Effector CD8-positive, alpha-beta T cell (primary cell): Measurements from ENCODE around the gene HSP90AB1.
A peak's percentile ranks its signal among the peaks of the same experiment; 100 is the strongest.

ENCODE experiments used
- DNase-seq: peaks from one replicate; lab custom pipeline; 2025; lab: John Stamatoyannopoulos, UW
- total RNA-seq, 4 experiments: gene quantifications; one replicate each; lab custom pipeline; 2026; lab: John Stamatoyannopoulos, UW

HSP90AB1 gene
- total RNA-seq: 534 to 1,872 (median 595) reads per million in 4 experiments

DNA sequence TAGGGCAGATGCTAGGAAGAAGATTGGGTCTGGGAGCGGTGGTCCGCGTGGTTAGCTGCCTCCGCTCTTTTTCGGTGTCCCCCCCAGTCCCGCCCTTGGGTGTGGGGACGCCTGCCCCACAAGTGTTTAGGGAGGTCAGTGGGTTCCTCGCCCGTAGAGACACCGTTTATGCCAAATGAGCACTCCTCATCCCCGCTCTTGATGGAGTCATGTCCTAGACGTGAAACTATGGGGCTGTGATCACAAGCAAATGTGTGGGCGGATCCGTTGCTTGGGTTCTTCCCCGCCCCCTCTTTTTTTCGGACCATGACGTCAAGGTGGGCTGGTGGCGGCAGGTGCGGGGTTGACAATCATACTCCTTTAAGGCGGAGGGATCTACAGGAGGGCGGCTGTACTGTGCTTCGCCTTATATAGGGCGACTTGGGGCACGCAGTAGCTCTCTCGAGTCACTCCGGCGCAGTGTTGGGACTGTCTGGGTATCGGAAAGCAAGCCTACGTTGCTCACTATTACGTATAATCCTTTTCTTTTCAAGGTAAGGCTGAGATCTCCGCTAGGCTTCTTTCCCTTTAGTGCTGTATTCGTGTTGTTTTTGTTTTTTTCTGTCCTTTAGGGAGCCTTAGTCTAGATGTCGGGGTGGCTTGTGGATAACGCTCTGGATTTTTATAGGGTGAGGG is at the start of gene HSP90AB1:
Gene HSP90AB1 (plus strand): TSS at position 439 of the 675 bp plus-strand sequence. CDS start 1,529 bp downstream, outside the sequence.
- DNase-seq: peak; percentile 96

DNA sequence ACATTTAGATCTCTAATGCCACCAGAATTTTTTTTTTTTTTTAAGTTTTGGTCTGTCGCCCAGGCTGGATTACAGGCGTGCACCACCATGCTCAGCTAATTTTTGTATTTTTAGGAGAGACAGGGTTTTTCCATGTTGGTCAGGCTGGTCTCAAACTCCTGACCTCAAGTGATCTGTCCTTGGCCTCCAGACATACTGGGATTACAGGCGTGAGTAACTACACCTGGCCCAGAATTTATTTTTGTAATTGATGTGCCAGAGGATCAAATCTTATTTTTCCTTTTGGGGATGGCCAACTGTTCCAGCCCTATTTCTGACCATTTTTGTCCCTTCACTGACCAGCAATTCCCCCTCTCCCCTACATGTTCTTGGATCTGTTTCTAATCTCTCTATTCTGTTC is 48.2 kb upstream of the HSP90AB1 start:
- no peak for DNase-seq

DNA sequence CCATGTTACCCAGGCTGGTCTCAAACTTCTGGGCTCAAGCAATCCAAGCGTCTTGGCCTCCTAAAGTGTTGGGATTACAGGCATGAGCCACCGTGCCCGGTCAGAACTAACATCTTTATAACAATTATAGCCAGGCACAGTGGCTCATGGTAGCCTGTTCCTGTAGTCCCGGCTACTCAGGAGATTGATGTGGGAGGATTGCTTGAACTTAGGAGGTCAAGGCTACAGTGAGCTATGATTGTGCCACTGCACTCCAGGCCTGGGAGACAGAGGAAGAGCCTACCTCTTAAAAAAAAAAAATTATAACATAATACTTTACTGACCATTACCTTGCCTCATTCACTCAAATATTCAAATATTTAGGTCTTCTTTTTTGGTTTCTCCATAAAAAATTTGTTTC is 47.0 kb upstream of the HSP90AB1 start:
- no peak for DNase-seq

DNA sequence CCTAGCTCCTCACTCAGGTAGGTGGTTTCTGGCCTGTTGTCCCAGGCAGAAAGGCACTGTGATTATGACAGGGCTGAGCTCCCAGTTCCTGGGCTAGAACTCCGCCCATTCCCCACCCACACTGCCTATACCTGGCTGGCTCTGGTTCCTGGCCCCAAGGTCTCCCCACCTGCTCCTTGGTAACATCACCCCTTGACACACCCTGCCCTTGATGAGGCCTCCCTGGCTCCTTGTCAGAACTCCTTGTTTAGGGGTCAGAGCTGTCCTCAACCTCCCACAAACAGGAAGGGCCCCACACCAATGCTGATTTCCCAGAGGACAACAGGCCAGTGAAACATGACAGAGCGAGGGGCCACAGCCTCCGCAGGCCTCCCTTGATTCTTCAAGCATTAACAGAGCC is 45.7 kb upstream of the HSP90AB1 start:
- no peak for DNase-seq

DNA sequence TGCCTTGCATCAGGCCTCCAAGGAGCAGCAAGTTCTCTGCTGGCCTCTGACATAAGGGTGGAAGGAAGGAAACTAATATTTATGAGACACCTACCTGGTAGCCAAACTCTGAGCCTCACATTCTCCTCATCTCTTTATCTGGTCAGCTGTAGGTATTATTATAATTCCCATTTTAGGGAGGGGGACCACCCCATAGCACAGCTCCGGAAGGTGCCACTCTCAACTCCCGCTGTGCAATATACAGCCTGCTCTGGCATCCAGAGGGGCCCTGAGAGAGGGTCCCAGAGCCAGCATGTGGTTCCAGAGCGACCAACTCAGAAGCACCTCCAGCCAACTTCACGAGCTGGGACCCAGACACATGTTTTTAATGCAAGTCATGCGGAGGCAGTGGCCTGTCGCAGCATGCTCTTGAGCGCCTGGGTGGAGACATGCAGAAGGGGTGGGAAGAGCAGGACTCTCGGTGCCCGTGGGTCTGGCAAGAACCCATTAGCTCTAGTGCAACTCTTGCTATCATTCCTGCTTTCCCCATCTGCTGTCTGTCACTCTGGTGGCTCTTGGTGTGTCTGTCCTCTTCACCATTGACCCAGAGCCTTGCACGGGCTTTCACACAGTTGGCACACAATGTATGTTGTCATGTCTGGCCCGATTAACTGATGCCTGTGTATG is 45.1 kb upstream of the HSP90AB1 start:
- DNase-seq: no peak

DNA sequence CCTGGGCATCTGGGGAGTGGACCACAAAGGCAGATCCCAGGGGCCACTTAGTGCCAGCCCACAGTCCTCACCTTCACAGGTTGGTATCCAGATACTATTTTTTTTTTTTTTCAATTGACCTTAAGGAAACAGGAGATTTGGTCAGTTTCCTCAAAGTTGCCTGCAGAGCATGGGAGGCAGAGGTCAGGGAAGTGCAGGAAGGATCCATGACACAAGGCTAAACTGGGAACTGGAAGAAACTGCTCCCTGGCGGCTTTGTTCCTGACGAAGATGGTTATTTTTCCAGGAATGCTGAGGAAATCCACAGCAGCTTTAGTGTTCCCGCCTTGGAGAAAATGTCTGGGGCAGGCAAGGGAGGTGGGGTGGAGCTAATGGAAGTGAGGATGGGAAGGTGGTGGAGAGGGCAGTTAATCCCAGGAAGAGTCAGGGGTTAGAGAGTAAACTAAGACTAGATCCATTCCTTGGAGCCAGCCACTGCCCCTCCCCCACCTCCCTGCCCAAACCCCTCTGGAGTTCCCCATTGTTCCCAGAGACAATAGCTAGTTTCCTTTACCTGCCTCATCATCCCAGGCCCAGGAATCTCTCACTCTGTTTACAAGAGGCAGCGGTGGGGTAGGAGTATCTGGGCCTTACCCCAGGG is 44.4 kb upstream of the HSP90AB1 start:
- no peak for DNase-seq

DNA sequence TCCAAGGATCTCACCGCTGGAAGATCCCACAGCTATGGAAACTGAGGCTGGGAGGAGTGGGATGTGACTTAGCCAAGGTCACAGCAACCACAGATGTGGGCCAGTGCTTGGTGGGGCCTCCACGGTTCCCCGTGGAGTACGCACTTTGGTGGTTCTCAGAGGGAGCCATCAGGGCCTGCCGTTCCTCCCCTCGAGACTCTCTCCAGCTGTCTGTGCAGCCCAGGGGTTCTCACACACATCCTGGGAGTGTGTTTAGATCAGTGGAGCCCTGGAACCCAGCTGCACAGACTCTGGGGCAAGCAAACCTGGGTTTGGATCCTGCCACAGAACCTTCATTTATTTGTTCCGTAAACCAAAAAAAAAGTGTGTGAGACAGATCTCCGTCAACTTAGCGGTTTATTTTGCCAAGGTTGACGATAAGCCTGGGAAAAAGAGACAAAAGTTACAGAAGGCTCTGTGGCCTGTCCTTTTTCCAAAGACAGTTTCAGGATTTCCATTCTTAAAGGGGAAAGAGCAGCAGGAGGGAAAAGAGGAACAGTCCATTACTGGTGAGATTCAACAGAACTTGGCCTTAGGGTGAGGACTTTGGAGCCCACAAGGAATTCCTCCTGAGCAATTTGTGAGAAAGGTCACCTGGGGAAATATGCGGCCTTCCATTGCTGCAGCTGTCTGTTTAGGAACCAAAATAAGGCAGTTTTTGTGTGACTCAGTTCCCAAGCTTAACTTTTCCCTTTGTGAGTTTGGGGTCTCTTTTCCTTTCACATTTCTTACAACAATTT is 43.7 kb upstream of the HSP90AB1 start:
- DNase-seq: no peak

DNA sequence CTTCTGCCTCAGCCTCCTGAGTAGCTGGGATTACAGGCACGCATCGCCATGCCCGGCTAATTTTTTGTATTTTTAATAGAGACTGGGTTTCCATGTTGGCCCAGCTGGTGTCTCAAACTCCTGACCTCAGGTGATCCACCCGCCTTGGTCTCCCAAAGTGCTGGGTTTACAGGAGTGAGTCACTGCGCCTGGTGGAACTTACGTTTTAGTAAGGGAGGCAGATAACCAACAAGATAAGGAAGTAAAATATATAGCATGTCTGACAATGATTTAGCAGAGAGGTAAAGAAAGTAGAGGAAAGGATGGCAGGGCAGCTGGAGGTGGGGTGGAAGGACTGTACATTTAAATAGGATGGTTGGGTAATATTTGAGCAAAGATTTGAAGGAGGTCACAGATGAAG is 42.9 kb upstream of the HSP90AB1 start:
- no peak for DNase-seq

DNA sequence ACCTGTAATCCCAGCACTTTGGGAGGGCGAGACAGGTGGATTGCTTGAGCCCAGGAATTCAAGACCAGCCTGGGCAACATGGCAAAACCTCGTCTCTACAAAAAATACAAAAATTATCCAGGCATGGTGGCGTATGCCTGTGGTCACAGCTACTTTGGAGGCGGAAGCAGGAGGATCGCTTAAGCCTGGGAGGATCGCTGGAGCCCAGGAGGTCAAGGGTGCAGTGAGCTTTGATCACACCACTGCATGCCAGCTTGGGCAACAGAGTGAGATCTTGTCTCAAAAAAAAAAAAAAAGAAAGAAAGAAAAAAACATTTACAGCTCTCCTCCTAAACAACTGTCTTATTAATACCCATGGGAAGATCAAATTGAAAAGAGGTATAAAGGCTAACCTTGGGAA is 38.9 kb upstream of the HSP90AB1 start:
- no peak for DNase-seq

DNA sequence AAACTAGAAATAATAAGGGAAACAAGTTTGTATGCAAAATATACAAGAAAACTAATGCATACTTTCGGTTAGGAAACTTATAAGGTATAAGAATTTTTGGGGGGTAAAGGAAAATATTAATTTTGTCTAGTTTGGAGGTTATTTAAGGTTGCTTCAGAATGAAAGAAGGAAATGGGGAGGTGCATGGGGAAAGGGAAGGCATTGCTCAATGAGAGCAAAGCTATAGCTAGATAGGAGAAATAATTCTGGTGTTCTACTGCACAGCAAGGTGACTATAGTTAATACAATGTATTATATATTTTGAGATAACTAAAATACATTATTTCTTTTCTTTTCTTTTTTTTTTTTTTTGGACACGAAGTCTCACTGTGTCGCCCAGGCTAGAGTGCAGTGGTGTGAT is 35.6 kb upstream of the HSP90AB1 start:
- no peak for DNase-seq

DNA sequence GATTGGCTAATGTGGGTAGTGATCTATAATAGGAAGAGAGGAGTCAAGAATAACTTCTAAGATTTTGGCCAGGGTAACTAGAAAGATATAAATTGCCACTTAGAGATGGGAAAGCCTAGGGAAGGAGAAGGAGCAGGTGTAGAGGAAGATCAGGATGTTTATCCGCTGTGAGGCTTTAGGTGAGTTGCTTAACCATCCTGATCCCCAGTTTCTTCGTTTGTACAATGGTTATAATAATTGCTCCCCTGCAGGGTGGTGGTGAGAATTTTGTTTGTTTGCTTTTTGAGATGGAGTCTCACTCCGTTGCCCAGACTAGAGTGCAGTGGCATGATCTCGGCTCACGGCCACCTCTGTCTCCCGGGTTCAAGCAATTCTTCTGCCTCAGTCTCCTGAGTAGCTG is 32.6 kb upstream of the HSP90AB1 start:
- no peak for DNase-seq

DNA sequence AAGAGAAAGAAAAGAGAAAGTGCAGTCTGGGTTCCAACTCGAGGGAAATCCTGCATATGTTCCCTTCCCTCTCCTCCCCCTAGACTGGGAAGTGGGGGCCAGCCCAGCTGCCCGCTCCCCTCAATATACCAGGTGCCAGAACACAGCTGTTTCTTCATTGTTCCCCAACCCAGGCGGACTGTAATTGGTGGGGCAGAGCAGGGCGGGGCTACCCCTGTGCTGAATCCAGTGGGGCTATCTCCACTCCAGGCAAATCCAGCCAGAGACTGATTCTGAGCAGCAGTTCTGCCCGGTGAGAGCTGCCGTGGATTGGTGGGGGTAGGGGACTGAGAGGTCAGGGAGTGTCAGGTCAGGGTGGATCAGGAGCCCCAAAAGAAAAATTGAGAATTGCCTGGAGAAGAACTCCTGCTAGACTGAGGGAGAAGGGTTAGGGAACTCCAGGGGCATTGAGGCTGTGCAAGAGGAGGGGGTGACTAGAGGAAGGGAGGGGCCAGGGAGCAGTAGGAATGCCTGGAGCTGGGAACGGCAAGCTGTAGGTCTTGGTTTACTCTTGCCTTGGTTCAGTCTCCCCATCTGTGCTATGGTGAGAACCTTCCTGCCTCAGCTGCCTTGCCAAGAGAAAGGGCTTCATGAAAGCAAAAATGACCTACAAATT is 30.1 kb upstream of the HSP90AB1 start, which contains the start of gene MYMX:
Gene MYMX (plus strand): TSS at position 250 of the 655 bp plus-strand sequence. CDS start 546 bp downstream, outside the sequence.
- no peak for DNase-seq

DNA sequence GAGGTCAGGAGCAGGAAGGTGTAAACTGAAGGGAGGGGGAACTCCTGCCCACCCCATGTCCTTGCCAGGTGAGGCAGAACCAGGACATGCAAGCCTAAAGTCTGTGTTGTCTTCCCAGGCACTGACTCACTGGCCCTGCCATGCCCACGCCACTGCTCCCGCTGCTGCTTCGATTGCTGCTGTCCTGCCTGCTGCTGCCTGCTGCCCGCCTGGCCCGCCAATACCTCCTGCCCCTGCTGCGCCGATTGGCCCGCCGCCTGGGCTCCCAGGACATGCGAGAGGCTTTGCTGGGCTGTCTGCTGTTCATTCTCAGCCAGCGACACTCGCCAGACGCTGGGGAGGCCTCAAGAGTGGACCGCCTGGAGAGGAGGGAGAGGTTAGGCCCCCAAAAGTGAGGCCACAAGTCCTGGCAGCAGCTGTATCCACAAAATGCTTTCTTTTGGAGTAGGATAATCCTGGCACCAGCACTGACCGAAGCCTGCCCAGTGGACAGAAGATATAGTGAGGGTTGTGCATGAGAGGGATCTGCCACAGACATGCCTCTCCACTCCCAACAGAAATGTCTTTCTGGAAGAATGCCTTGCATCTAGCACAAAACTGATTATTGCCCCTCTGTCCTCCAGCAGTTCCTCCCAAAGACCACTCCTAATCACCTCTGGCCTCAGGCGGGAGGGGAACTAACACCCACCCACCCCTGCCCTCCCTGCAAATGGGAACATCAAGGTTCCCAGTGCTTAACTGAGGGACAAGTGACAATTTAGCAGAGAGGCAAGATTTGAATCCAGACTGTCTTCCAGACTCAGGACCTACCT is 29.4 kb upstream of the HSP90AB1 start:
- no peak for DNase-seq

DNA sequence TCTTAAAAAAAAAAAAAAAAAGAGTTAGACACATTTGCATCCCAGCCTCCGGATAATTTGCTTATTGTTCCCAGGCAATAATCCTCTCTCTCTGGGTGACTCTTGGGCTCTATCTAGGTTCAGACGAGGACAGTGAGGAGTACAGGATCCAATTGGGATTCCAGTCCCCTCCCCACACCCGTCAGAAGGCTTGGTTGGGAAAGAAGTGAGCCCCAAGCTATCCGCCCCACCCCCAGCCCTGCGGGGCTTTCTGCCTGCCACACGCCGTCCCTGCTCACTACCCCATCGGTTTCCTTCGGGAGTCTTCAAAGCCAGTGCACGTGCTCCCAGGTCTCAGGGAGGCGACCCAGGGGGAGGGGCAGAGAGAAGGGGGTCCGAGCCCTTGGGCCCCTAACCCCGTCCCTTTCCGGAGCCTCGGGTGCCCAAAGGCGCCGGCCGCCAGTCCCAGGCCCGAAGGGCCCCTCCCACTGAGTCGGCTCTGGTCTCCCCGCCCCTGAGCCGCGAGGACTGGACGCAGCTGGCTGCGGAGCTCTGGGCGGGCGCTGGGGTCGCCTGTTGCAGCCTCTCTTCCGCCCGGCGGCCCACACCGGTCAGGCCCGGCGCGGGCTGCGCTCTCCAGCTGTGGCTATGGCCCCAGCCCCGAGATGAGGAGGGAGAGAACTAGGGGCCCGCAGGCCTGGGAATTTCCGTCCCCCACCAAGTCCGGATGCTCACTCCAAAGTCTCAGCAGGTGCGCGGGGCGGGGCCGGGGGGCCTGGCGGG is 27.7 kb upstream of the HSP90AB1 start:
- DNase-seq: peak; percentile 19

DNA sequence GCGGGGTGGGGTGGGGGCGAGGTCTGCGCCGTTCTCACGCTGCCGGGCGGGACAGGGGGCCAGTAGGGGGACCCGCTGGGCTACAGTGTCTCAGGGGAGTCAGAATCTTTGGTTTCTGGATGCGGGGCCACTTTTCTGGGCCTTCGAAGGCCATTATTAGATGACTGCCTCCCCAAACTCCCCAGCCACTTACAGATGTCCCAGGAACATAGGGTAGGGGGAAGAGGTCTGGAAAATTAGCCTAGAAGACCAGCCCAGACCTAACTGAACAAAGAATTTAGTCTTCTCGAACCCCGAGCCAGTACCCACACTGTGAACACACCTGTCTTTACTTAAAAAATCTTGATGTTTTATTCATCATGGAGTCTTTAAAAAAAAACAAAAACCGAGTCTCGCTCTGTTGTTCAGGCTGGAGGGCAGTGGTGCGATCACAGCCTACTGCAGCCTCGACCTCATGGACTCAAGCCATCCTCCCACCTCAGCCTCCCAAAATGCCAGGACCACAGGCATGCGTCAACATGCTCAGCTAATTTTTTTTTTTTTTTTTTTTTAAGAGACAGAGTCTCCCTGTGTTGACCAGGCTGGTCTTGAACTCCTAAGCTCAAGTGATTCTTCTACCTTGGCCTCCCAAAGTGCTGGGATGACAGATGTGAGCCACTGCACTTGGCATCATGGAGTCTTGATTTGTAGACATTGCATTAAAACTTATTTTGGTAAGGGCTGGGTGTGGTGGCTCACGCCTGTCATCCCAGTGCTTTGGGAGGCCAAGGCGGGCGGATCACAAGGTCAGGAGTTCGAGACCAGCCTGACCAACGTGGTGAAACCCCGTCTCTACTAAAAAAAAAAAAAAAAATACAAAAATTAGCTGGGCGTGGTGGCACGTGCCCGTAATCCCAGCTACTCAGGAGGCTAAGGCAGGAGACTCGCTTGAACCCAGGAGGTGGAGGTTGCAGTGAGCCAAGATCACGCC is 26.8 kb upstream of the HSP90AB1 start:
- DNase-seq: no peak

DNA sequence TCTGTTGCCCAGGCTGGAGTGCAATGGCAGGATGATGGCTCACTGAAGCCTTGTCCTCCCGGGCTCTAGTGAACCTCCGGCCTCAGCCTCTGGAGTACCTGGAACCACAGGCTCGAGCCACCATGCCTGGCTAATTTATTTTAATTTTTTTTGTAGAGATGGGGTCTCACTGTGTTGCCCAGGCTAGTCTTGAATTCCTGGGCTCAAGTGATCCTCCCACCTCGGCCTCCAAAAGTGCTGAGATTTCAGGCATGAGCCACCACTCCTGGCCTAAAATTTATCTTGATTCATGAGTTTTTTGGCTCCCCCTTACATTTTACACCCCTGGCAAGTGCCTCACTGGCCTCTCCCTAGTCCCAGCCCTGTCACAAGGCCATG is 26.0 kb upstream of the HSP90AB1 start:
- no peak for DNase-seq

DNA sequence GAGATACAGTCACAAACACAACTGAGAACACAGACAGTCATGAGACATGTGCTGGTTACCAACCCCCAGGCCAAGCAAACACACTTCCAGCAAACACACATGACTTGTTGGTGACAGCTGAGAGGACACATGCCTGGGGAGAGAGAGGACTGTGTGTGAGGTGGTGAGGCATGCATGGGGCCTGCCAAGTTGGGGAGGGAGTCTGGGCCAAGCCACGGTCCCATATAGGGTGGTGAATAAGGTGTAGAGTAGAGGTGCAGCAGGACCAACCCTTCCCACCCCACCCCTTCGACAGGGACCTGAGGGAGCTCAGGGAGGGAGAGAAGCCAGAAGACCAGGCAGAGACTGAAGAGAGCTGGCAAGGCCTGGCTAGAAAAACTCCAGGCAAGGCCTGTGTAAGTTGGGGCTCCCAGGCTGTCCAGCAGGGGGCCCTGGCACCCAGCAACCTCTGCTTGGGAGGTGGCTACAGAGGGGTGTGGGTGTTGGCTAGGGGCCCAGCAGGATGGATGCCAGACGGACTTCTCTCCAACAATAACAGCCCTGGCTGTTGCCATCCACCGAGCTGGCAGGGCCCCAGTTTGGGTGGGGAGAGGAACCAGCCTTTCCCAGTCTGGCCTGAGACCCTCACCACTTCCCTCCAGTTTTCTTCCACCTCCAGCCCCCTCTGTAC is 25.5 kb upstream of the HSP90AB1 start:
- peak; percentile 48 for DNase-seq

DNA sequence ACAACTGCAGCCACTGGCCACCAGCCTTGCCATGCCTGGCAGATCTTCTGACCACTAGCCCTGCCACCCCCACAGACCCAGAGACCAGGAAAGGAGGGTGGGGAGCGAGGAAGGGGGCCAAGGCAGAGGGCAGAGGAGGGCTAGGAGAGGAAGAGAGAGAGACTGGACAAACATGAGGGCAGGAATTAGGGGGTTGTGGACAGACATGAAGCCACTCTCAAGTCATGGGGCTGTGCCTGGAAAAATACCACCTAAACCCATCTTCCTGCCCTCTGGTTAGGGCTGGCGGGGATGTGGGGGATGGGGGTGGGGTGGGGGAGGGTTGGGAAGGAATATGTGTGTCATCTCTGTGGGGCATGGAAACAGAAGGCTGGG is 25.0 kb upstream of the HSP90AB1 start:
- DNase-seq: no peak
